ENCODE data around the gene TRIP6. TPM values are rescaled to one million over a fixed set of nuclear protein-coding genes. Genes with fewer than 3 reads are reported as not detected.
A peak's percentile ranks its signal among the peaks of the same experiment; 100 is the strongest.

Gene TRIP6
- total and polyA plus RNA-seq, 2 donors (not counting 1 experiment from before 2014, with no cell fraction given) = 6.8 to 13.8 TPM

- H3K4me3 Mint-ChIP-seq = peak overlapping the region; percentile 87
- TF ChIP-seq EZH2 (IDR thresholded peaks at IDR 0.05; ENCODE audit: borderline replicate concordance, insufficient read depth, low read depth, low read length, poor library complexity, severe bottlenecking) (no peak), CTCF (IDR thresholded peaks at IDR 0.05) (no peak)
- ATAC-seq (ENCODE audit: low read depth) (no peak), DNase-seq (peak; percentile 44)
- no peaks in the 10 kb centered on the region for H3K9me3 Mint-ChIP-seq (ENCODE audit: insufficient read depth)
- Histone ChIP-seq H3K4me2 (replicated peaks; ENCODE audit: low read depth, low read length, poor library complexity, severe bottlenecking) (peak overlapping the region; percentile 99), H4K20me1 (ENCODE audit: control insufficient read depth, insufficient read depth, low read length, poor library complexity, severe bottlenecking) (peaks cover 14% of the 10 kb centered on the region), H3K9me3 (ENCODE audit: control extremely low read depth in 1 of 3, control insufficient read depth in 2 of 3, insufficient read depth in 1 of 3, low read length in 2 of 3) (peaks cover 0 to 21% (median 0%) of the 10 kb centered on the region in 3 donors), H3K79me2 (ENCODE audit: control insufficient read depth, insufficient read depth, low read length) (peaks cover 14% of the 10 kb centered on the region), H3K27ac (ENCODE audit: low read length in 2 of 2) (no peak overlapping the region), H3K9ac (ENCODE audit: low read length) (peak overlapping the region; percentile 73), H3K36me3 (replicated peaks in 1 of 2; ENCODE audit: control extremely low read depth in 1 of 2, control insufficient read depth in 1 of 2, extremely low read depth in 1 of 2, insufficient read depth in 2 of 2, low read length in 1 of 2) (peaks cover 0 to 21% of the 10 kb centered on the region in 2 experiments), H3K27me3 (replicated peaks in 1 of 4; ENCODE audit: control extremely low read depth in 1 of 4, control insufficient read depth in 3 of 4, insufficient read depth in 4 of 4, low read length in 3 of 4) (peaks cover 0 to 52% (median 15%) of the 10 kb centered on the region in 4 experiments), H3K4me1 (ENCODE audit: control insufficient read depth in 2 of 2, insufficient read depth in 2 of 2, low read length in 2 of 2) (peaks cover 49 to 57% of the 10 kb centered on the region in 2 donors), H3K4me3 (ENCODE audit: control extremely low read depth in 1 of 5, extremely low read depth in 1 of 5, insufficient read depth in 1 of 5, low read depth in 2 of 5, low read length in 4 of 5) (peak overlapping the region in 4 of 5 experiments; percentile 57 to 80 (median 72)), H2AFZ (ENCODE audit: insufficient read depth, low read depth, low read length, poor library complexity, severe bottlenecking) (peak overlapping the region; percentile 88)
- peaks cover 42% of the 10 kb centered on the region for H3K4me1 Mint-ChIP-seq
- H3K27me3 Mint-ChIP-seq = peaks cover 23% of the 10 kb centered on the region
- intact Hi-C loops (cut with micrococcal nuclease) = loop anchor here (10.0 kb wide), 1 partner anchor 254 kb away; no protein-coding TSS in a partner anchor
- peak overlapping the region; percentile 47 for H3K27ac Mint-ChIP-seq
- 12% methylated on average over 36 of the region's 43 CpGs for WGBS (ENCODE audit: insufficient coverage)
- POLR2A ChIA-PET = interaction anchor here (0.6 to 5.6 kb wide), 5 partner anchors 15 to 1366 kb away, joined by 3 to 84 read pairs (median 6); partner anchors contain the start of genes SRRT and TRIM56
- CTCF ChIA-PET = interaction anchor here (0.6 to 2.1 kb wide), 8 partner anchors 10 to 392 kb away, joined by 3 to 13 read pairs (median 4); partner anchors contain the start of gene POP7
These were observed 23.7 kb downstream of the TRIP6 start for GRCh38 chr7:100890653-100891567.

All from B cell (primary cell).